ENCODE results near the gene SLC39A11.

The SLC39A11 gene

GRCh38 chr17:72733619-72734282 lies 358.7 kb downstream of the SLC39A11 start:
- TF ChIP-seq ZFP3 (CRISPR knock-in tag; IDR thresholded peaks at IDR 0.05) (no peak), ESRRG (CRISPR knock-in tag; IDR thresholded peaks at IDR 0.05) (no peak), ZFP30 (CRISPR knock-in tag; IDR thresholded peaks at IDR 0.05) (no peak), PPARA (CRISPR knock-in tag; IDR thresholded peaks at IDR 0.05; ENCODE audit: borderline replicate concordance) (no peak), ZNF565 (CRISPR knock-in tag; conservative IDR thresholded peaks at IDR 0.05; ENCODE audit: low read depth) (no peak), CSDC2 (CRISPR knock-in tag; IDR thresholded peaks at IDR 0.05) (no peak), GLIS3 (CRISPR knock-in tag; IDR thresholded peaks at IDR 0.05) (no peak), OSR1 (CRISPR knock-in tag; IDR thresholded peaks at IDR 0.05) (no peak), SNAI2 (CRISPR knock-in tag; IDR thresholded peaks at IDR 0.05) (no peak)
- TF ChIP-seq, protein P1, sequence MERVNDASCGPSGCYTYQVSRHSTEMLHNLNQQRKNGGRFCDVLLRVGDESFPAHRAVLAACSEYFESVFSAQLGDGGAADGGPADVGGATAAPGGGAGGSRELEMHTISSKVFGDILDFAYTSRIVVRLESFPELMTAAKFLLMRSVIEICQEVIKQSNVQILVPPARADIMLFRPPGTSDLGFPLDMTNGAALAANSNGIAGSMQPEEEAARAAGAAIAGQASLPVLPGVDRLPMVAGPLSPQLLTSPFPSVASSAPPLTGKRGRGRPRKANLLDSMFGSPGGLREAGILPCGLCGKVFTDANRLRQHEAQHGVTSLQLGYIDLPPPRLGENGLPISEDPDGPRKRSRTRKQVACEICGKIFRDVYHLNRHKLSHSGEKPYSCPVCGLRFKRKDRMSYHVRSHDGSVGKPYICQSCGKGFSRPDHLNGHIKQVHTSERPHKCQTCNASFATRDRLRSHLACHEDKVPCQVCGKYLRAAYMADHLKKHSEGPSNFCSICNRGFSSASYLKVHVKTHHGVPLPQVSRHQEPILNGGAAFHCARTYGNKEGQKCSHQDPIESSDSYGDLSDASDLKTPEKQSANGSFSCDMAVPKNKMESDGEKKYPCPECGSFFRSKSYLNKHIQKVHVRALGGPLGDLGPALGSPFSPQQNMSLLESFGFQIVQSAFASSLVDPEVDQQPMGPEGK (CRISPR knock-in tag; IDR thresholded peaks at IDR 0.05; ENCODE audit: borderline replicate concordance), result no peak
- ATAC-seq, result no peak

- TF ChIP-seq SNAI2 (CRISPR knock-in tag; IDR thresholded peaks at IDR 0.05) (no peak), ZFP3 (CRISPR knock-in tag; IDR thresholded peaks at IDR 0.05) (no peak), TOX (CRISPR knock-in tag; IDR thresholded peaks at IDR 0.05; ENCODE audit: borderline replicate concordance) (no peak), ZNF8 (CRISPR knock-in tag; IDR thresholded peaks at IDR 0.05) (no peak), RARB (CRISPR knock-in tag; IDR thresholded peaks at IDR 0.05) (no peak), ISL1 (CRISPR knock-in tag; IDR thresholded peaks at IDR 0.05) (no peak), ZNF565 (CRISPR knock-in tag; conservative IDR thresholded peaks at IDR 0.05; ENCODE audit: low read depth) (no peak), ZC3H10 (CRISPR knock-in tag; IDR thresholded peaks at IDR 0.05) (no peak), GLIS3 (CRISPR knock-in tag; IDR thresholded peaks at IDR 0.05) (no peak), BACH2 (CRISPR knock-in tag; IDR thresholded peaks at IDR 0.05; ENCODE audit: borderline replicate concordance) (no peak), OSR1 (CRISPR knock-in tag; IDR thresholded peaks at IDR 0.05) (no peak), CSDC2 (CRISPR knock-in tag; IDR thresholded peaks at IDR 0.05) (no peak)
- TF ChIP-seq, protein P2, sequence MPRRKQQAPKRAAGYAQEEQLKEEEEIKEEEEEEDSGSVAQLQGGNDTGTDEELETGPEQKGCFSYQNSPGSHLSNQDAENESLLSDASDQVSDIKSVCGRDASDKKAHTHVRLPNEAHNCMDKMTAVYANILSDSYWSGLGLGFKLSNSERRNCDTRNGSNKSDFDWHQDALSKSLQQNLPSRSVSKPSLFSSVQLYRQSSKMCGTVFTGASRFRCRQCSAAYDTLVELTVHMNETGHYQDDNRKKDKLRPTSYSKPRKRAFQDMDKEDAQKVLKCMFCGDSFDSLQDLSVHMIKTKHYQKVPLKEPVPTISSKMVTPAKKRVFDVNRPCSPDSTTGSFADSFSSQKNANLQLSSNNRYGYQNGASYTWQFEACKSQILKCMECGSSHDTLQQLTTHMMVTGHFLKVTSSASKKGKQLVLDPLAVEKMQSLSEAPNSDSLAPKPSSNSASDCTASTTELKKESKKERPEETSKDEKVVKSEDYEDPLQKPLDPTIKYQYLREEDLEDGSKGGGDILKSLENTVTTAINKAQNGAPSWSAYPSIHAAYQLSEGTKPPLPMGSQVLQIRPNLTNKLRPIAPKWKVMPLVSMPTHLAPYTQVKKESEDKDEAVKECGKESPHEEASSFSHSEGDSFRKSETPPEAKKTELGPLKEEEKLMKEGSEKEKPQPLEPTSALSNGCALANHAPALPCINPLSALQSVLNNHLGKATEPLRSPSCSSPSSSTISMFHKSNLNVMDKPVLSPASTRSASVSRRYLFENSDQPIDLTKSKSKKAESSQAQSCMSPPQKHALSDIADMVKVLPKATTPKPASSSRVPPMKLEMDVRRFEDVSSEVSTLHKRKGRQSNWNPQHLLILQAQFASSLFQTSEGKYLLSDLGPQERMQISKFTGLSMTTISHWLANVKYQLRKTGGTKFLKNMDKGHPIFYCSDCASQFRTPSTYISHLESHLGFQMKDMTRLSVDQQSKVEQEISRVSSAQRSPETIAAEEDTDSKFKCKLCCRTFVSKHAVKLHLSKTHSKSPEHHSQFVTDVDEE (CRISPR knock-in tag; IDR thresholded peaks at IDR 0.05), result no peak
- ATAC-seq, result no peak
Measured at GRCh38 chr17:72732893-72733618, 359.4 kb downstream of the SLC39A11 start.

- ATAC-seq, result no peak
- TF ChIP-seq RARB (CRISPR knock-in tag; IDR thresholded peaks at IDR 0.05) (no peak), CSDC2 (CRISPR knock-in tag; IDR thresholded peaks at IDR 0.05) (no peak), TOX (CRISPR knock-in tag; IDR thresholded peaks at IDR 0.05; ENCODE audit: borderline replicate concordance) (no peak), BACH2 (CRISPR knock-in tag; IDR thresholded peaks at IDR 0.05; ENCODE audit: borderline replicate concordance) (no peak), OSR1 (CRISPR knock-in tag; IDR thresholded peaks at IDR 0.05) (no peak), TCF4 (CRISPR knock-in tag; IDR thresholded peaks at IDR 0.05; ENCODE audit: borderline replicate concordance) (no peak), ZNF70 (CRISPR knock-in tag; IDR thresholded peaks at IDR 0.05) (no peak), ARNTL (CRISPR knock-in tag; IDR thresholded peaks at IDR 0.05; ENCODE audit: borderline replicate concordance, low read depth) (no peak), ZNF8 (CRISPR knock-in tag; IDR thresholded peaks at IDR 0.05) (no peak), PPARA (CRISPR knock-in tag; IDR thresholded peaks at IDR 0.05; ENCODE audit: borderline replicate concordance) (no peak), ISL1 (CRISPR knock-in tag; IDR thresholded peaks at IDR 0.05) (no peak)
- TF ChIP-seq, protein P3, sequence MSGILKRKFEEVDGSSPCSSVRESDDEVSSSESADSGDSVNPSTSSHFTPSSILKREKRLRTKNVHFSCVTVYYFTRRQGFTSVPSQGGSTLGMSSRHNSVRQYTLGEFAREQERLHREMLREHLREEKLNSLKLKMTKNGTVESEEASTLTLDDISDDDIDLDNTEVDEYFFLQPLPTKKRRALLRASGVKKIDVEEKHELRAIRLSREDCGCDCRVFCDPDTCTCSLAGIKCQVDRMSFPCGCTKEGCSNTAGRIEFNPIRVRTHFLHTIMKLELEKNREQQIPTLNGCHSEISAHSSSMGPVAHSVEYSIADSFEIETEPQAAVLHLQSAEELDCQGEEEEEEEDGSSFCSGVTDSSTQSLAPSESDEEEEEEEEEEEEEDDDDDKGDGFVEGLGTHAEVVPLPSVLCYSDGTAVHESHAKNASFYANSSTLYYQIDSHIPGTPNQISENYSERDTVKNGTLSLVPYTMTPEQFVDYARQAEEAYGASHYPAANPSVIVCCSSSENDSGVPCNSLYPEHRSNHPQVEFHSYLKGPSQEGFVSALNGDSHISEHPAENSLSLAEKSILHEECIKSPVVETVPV (CRISPR knock-in tag; IDR thresholded peaks at IDR 0.05), result no peak
- TF ChIP-seq, protein P1 (CRISPR knock-in tag; IDR thresholded peaks at IDR 0.05; ENCODE audit: borderline replicate concordance), result no peak
- TF ChIP-seq, protein P2 (CRISPR knock-in tag; IDR thresholded peaks at IDR 0.05), result no peak
- TF ChIP-seq, protein P4, sequence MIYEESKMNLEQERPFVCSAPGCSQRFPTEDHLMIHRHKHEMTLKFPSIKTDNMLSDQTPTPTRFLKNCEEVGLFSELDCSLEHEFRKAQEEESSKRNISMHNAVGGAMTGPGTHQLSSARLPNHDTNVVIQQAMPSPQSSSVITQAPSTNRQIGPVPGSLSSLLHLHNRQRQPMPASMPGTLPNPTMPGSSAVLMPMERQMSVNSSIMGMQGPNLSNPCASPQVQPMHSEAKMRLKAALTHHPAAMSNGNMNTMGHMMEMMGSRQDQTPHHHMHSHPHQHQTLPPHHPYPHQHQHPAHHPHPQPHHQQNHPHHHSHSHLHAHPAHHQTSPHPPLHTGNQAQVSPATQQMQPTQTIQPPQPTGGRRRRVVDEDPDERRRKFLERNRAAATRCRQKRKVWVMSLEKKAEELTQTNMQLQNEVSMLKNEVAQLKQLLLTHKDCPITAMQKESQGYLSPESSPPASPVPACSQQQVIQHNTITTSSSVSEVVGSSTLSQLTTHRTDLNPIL (CRISPR knock-in tag; IDR thresholded peaks at IDR 0.05; ENCODE audit: low read depth), result no peak
Measured at GRCh38 chr17:72730077-72730476, 362.4 kb downstream of the SLC39A11 start.

Measured in SK-N-SH treated with all-trans-retinoic acid at 6 μM for 48 hours (cell line).